Amniotic stem cell (primary cell): ENCODE measurements around the gene RAB24.
"Not testable (repeated sequence)": the region's sequence is repeated elsewhere in the genome, so short reads cannot be mapped to it uniquely, and the experiment has no call there.

ENCODE experiments used
- DNase-seq: peaks from one replicate; lab custom pipeline; 2025; lab: John Stamatoyannopoulos, UW

RAB24 gene

DNA sequence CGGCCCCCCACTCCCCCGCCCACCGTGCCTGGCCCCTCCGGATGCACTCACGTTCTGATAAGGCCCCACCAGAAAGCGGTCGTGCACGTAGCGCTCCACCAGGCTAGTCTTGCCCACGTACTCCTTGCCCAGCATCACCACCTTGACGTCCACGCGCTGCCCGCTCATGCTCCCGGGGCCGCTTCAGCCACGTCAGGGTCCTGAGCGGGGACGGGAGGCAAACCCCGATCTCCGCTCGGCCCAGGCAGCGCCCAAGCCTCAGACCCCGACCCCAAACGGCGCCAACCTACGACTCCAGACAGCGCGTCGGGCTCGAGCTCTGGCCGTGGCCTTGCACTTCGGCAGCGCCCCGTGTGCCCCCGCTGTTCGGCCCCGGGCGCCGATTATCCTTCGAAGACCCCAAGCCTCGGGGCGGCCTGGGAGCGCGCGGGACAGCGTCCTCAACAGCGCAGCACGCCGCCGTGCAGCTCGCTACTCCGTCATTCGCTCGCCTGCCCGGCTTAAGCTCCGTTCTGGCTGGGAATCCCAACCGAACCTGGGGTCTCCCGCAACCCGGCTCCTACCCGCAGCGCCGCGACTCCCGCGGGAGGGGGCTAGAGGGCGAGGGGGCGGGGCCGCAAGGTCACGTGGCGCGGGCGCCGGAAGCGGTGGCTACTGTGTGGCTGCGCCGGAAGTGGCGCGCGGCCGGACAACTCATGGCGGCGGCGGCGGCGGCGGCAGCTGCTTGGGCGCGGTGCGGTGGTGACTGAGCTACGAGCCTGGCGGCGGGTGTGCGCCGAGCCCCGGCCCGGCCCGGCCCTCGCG, at the start of gene RAB24, which contains the start of gene PRELID1:
TSS of gene RAB24 (minus strand) at position 599 of the 804 bp plus-strand sequence. CDS start at position 168, 431 bp downstream.
TSS of gene PRELID1 (plus strand) at position 679 of the 804 bp plus-strand sequence. CDS start 187 bp downstream, outside the sequence.
- DNase-seq, result peak; percentile 88

DNA sequence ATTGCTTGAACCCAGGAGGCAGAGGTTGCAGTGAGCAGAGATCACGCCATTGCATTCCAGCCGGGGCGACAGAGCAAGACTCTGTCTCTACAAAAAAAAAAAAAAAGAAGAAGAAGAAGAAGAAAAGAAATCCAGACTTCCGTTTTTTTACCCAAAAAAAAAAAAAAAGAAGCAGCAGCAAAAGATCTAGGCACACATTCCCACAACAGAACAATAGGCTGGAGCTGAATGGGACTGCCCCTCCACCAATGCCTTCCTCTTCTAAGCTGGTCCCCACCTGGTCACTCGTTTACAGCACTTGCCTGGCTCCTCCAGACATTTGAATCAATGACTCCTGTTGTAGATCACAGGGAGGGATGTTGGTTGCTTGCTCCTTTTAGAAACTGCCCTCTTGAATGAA, 49.6 kb upstream of the RAB24 start:
- no peak for DNase-seq

DNA sequence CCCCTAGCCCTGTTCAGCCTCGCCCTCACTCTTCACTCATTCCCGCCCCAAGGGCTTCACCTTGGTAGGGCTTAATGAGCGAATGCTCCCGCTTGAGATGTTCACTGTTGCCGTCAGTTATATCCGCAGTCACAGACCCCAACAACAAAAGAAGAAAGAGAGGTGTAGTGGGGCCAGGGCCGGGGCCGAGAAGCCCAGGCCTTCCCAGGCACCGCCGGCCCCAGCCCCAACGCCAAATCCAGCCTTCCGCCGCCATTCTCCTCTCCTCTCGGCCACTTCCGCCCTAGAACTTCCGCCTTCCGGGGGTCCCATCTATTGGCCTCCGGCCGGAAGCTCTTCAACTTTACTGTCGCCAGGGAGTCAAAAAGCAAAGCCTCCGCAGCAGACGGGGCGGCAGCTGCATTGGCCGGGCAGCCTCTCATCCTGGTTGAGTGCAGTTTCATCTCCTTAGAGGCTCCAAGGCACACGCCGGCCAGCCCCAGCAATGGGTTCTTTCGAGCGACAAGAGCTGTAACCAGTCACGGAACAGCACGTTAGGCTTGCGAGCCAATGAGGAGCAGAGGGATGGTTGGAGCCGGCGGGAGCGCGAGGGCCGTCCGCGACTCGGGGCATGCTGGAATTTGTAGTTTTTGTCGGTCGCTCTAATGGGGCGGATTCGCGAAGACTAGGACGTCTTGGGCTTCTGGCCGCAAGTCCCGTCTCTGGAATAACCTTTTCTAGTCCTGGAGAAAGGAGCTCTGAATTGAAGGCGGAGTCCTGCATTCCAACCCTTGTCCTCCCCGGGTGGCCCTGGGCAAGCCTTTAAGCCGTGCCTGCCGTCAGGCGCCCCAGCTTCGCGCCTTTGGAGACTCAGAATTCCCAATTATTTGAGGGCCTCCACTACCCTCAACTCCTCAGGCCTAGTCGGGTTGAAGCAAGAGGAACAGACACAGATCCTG, 48.1 kb upstream of the RAB24 start, which contains the start of gene LMAN2:
TSS of gene LMAN2 (minus strand) at position 277 of the 938 bp plus-strand sequence. CDS start at position 256, 21 bp downstream.
- peak; percentile 92 for DNase-seq

DNA sequence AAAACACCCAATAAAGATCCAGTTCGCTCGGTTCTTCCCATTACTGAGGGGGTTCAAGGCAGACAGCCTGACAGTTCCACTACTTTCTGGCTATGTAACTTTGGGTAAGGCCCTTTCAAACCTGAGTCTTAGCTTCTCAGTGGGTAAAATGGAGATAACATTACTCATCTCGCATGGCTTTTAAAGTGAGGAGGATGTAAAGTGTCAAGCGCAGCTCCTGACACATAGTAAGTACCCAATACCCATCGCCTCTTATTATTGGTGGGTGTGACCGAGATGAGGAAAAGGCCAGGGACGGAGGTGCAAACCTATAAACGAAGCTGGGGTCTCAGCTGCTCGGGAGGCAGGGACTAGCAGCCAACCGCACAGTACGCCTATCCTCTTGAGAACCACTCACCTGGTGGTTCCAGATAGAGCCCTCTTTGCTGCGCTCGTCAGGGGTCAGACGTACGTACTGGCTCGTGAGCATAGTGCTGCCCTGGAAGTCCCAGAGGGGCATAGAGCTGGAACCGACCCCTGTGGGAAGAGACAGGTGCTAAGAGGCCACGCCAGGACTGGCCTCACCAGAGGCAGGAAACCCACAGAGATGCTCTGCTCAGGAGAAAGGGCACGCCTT, 47.4 kb upstream of the RAB24 start:
- no peak for DNase-seq

DNA sequence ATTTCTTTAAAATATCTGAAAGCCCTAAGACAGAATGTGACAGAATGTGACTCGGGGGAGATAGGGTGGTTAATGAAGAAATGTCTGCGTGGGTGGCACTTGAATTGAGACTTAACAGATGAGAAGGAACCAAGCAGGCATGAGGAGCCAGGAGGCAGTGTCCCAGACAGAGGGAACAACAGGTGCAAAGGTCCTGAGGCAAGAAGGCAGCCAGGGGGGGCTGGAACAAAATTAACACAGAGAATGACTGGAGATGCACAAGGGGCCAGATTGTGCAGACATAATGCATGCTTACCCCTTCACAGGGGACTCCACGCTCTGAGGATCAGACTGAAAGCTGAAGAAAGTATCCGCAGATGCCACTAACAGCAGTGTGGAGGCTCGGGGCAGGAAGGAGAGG, 46.2 kb upstream of the RAB24 start:
- DNase-seq, result no peak

DNA sequence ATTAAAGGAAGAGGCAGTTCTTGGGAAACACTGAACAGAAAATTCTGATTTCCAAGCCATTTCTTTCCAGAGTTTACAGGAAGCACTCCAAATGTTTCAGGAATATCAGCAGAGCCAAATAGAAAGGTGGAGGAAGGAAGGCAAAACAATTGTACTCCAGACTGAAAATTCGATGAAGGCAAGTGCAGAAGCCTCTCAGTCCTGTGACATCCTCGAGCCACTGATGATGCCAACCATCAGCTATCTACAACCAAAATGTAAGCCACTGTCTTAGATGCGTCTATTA, 45.8 kb upstream of the RAB24 start:
- no peak for DNase-seq

DNA sequence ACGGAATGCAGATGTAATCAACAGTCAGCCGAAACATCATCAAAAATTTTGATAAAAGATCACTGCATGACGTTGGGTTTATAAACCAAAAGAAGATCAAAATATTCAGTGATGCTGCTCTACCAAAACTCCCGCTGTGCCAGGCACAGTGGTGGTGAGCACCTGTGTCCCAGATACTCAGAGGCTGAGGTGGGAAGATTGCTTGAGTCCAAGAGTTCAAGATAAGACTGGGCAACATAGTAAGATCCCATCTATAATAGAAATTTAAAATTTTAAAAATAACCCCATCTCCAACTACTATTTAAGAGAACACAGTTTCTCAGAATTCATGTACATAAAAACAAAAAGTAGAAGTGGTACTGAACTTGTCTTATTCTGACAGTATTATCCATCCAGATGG, 44.2 kb upstream of the RAB24 start:
- no peak for DNase-seq

DNA sequence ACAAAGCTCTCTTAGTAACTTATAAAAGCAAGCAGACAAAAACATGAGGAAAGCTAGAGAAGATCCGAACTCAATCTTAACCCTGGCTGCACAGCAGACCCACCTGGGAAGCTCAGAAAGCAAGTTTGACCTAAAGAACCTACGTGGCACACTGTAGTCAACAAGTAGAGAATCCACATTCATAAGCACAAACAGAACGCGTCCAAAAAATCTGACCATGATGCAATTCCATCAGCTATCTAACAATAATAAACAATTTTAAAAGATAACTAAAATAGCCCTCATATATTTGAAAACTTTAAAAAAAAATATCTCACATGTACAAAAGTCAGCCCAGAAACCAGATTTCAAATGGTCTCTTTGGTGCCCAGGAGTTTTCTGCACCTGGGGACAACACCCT, 43.3 kb upstream of the RAB24 start:
- DNase-seq, result no peak

DNA sequence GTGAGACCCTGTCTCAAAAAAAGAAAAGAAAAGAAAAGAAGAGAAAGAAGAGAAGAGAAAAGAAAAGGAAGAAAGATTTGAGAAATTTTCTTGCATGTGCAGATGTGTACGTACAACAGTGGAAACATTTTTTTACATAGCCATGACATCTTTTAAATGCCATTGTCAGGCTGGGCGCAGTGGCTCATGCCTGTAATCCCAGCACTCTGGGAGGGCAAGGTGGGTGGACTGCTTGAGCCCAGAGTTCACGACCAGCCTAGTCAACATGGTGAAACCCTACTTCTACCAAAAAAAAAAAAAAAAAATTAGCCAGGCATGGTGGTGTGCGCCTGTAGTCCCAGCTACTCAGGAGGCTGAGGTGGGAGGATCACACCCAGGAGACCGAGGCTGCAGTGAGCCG, 41.4 kb upstream of the RAB24 start:
- no peak for DNase-seq

DNA sequence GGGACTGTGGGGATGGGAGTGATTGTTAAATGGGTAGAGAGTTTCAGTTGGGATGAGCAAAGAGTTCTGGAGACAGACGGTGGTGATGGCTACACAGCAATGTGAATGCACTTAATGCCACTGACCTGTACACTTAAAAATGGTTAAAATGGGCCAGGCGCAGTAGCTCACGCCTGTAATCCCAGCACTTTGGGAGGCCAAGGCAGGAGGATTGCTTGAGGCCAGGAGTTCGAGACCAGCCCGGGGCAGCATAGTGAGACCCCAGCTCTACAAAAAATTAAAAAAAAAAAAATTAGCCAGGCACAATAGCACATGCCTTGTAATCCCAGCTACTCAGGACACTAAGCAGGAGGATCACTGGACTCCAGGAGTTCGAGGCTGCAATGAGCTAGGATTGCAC, 40.3 kb upstream of the RAB24 start:
- no peak for DNase-seq

DNA sequence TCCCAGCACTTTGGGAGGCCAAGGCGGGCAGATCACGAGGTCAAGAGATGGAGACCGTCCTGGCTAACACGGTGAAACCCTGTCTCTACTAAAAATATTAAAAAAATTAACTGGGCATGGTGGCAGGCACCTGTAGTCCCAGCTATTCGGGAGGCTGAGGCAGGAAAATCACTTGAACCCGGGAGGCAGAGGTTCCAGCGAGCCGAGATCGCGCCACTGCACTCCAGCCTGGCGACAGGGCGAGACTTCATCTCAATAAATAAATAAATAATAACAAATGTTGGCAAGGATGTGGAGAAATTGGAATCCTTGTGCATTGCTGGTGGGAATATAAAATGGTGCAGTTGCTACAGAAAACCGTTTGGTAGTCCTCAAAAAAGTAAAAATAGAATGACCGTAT, 39.5 kb upstream of the RAB24 start:
- DNase-seq, result not testable (repeated sequence)

DNA sequence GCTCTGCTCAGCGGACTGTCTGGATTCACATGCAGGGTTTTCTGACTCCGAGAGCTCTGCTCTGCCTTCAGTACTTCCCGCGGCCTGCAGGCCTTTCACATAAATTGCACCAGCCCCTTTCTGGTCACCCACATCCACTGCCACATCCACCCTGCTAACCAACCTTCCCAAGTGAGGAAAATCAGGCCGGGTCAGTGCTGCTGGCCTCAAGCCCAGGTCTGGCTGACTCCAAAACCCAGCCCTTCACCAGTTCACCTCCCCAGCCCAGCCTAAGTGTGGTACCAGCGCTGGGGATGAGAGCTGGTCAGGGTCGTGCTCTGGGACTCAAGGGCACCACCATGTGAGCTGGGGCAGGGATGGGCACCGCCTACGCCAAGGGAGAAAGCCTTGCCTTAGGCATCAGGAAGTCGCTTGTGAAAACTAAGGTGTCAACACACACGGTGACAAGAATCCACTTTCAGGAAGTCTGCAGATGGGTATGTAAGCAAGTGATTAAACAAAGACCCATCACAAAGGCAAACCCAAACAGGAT, 35.7 kb upstream of the RAB24 start:
- no peak for DNase-seq

DNA sequence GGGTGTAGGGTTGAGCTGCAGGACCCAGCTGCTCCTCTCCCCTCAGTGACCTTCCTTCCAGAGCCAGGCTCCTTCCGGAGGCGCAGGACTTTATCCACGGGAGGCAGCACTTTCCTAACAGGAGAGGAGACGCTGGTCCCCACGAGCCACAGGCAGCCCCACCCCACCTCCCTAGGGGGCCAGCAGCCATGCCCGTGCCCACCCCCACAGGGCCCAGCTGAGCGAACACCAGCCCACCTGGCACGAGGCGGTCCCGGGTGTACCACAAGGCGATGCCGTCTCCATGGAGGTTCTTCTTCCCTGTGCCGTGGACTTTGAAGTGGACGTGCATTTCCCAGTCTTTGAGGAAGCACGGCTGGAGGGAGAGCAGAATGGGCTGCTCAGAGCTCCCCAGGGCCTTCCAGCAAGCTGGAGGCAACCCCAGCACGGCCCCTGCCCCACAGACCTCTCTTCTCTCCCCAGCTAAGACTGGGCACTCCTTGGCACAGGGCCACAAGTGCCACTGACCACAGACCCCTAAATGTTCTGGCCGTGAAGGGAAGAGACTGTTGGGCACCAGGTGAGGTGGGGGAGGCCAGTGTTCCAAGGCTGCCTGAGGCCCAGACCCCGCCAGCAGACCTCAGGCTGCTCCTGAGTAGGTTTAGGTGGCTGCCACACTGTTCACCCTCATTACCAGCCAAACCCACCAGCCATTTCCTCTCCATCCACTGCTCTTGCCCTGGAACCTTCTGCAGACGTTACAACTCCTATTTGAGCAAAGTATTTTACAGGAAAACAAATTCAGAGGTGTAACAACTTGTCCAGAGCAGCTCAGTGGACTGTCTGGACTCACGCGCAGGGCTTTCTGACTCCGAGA, 35.0 kb upstream of the RAB24 start:
- no peak for DNase-seq

DNA sequence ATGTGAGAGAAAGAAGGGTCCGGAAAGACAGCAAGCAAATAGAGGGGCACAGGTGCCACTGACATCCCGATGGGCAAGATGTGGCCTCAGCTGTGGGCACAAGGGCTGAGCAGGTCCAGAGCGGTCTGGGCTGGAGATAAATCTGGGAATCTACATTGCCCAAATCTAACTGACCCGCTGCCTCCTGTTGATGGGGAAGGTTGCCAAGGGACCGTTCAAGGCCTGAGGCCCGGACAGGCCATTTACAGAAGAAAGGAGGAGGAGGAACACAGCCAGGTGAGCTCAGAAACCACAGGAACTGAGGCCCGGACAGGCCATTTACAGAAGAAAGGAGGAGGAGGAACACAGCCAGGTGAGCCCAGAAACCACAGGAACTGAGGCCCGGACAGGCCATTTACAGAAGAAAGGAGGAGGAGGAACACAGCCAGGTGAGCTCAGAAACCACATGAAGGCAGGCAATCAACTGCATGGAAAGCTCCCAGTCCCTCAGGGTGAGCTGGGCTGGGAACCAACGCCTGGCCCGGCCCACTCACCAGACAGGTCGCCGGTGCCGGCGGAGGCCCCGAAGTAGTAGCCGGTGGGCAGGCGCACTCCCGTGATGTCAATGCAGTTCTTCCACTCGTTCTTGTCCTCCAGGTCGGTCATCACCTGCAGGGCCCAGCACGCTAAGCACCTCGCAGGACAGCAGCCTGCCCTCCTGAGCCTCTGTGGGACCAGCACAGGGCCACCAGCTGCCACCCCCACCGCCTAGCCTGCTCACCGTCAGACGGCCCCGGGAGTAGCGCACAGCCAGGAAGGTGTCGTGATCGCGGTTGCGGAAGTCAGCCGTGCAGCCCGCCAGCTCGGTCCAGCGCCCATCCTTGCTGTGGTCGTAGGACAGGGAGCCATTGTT, 33.3 kb upstream of the RAB24 start:
- DNase-seq, result no peak

DNA sequence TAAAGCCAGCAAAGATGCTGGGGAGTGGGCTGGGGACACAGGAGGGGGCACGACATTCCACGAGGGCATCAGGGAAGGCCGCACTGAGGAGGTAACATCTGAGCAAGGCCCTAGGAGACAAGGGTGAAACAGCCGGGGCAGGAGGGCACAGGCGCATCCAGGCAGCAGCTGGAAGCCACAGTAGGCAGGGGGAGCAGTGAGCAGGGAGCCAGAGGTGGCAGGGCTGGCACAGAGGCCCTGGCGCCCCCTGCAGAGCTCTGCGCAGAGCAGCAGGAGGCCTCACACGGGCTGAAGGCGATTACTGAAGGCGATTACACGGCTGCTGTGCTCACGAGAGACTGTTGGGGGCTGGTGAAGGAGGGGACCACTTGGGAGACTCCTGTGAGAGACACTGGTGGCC, 32.6 kb upstream of the RAB24 start:
- no peak for DNase-seq

DNA sequence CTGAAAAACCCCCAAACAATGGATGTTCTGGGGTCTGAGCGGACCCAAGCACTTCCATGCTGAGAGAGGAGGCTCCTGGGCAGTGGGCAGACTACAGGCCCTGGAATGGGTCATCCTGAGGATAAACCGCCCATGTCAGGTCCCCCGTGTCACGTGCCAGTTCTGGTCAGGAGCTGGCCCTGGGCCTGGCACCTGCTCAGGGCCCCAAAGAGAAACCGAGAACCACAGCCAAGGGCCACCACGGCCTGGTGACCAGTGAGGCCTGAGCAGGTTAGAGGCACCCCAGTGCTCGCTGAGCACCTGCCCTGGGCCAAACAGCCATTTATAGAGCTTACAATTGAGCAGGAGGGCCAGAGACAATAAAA, 32.2 kb upstream of the RAB24 start:
- DNase-seq, result no peak

DNA sequence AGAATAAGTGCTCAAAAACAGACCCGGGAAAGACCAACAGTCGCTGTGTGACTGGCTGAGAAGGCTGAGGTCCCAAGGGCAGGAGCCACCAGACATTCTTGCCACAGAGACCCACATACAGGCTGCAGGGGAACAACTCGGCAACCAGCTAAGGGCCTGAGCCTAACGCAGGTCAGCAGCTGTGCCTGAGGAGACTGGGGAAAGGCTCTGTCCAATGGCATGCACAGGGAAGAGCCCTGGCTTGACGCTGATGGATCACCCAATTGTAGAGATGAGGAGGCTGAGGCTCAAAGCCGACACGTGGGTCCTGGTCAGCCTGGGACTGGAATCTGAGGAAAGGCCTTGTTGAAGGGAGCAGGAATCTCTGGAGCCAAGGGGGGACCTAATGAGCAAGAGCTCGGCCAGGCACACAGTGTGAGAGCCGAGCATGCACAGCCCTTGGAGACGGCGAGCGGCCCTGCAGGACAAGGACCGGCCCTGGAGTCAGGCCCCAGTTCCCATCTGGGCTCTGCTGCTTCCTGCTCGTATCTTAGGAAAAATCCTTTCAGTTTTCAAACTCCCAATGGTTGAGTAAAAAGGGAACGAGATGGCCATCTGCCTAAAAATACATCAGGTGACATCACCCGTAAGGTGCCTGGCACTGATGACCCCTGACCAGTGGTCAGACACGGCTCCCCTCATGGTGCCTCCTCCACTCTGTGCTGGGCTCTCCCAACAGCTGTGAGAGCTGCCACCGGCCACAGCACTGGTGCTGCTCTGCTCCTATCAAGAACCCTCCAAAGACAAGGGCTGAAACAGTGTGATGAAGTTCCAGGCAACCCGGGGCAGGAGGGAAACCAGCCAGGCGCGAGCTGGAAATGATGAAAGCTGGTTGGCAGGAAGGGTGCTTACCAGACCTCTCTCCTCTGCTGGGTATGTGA, 31.5 kb upstream of the RAB24 start:
- no peak for DNase-seq

DNA sequence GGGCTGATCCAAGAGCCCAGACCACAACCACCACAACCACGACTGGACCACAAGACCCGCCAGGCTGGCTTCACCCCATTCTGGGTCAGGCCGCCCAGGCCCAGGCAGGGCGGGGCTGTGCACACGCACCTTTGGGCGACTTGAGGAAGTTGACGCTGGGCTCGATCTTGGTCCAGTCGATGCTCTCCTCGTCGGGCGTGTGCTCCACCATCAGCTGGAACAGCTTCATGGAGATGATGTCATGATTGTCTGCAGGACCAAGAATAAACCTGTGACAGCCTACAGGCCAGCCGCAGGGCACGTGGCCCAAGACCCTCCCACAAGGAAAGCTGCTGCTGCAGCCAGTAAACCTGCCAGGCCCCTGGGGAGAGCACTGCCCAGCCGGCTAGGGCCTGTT, 30.6 kb upstream of the RAB24 start:
- no peak for DNase-seq

DNA sequence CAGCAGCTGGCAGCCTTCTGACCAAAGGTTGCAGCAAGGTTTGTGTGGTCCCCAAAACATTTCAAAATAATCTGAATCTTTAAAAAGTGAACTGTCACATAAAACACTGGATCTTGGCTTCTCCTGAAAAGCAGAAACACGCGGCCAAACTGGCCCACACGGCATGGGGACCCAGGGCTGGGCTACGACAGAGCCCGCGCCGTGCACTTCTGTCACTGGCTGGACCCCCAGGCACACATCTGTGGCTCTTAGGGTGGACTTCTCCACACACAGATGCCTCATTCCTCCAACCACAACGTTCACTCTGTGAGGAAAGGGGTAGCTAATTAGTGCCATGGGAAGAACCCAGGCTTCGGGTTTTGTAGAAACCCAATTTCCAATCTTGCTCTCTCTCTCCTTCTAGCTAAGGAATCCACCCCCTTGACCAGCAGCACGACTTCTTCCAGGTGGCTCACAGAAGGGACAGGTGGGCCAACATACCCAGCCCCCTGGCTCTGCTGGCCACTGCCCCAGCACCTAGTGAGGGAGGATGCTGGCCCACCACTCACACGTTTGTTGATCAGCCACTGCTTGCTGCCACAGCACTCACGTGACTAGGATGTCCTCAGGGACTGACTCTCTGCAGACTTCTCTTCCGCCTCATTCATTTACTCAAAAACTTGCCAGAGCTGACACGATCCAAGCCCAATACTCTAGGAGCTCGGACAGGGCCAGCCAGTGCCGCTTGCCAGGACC, 30.1 kb upstream of the RAB24 start:
- DNase-seq, result no peak
